HG03196 (cell line): Measurements from ENCODE around the gene ZNF30.
"Not testable (repeated sequence)": the region's sequence is repeated elsewhere in the genome, so short reads cannot be mapped to it uniquely, and the experiment has no call there.

Experiments
- ATAC-seq: cut with Tn5 transposase; IDR thresholded peaks from one replicate; pipeline ENCODE4 v1.9.1; 2021; ENCODE audit not compliant: unreplicated experiment

ZNF30 gene

GRCh38 chr19:34926685-34927375 lies at the start of gene ZNF30:
Gene ZNF30 (plus strand): TSS chr19:34926903. CDS start chr19:34929948, 3,045 bp downstream.
- ATAC-seq = peak; percentile 96

DNA sequence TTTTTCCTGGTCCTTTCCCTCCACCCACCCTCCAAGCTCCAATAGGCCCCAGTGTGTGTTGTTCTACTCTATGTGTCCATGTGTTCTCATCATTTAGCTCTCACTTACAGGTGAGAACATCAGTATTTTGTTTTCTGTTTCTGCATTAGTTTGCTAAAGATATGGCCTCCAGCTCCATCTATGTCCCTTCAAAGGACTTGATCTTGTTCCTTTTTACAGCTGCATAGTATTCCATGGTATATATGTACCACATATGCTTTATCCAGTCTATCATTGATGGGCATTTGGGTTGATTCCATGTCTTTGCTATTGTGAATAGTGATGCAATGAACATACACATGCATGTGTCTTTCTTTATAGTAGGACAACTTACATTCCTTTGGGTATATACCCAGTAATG lies 47.1 kb upstream of the ZNF30 start:
- ATAC-seq = no peak

DNA sequence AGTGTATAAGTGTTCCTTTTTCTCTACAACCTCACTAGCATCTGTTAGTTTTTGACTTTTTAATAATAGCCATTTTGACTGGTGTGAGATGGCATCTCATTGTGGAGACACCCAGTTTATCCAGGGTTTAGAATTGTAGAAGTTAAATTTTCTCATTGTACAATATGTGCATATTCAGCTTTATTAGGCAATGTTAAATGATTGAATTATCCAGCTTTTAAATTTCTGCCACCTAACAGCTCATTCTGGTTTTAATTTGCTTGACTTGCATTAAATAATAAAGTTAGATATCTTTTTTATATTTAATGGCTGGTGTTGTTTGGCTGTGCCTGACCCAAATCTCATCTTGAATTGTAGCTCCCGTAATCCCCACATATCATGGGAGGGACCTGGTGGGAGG lies 46.7 kb upstream of the ZNF30 start:
- ATAC-seq = no peak

GRCh38 chr19:34881982-34882381 lies 44.7 kb upstream of the ZNF30 start:
- ATAC-seq = no peak

GRCh38 chr19:34888091-34888490 lies 38.6 kb upstream of the ZNF30 start:
- no peak for ATAC-seq

DNA sequence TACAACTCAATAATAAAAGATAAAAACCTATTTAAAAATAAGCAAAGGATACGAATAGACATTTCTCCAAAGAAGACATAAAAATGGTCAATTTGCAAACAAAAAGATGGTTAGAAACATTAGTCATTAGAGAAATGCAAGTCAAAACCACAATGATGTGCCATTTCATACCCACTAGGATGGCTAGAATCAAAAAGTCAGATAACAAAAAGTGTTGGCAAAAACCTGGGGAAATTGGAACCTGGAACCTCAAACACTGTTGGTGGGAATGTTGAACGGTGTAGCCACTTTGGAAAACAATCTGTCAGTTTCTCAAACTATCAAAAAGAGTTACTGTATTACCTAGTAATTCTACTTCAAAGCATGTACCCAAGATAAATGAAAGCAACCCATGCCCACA lies 26.5 kb upstream of the ZNF30 start:
- ATAC-seq = no peak

DNA sequence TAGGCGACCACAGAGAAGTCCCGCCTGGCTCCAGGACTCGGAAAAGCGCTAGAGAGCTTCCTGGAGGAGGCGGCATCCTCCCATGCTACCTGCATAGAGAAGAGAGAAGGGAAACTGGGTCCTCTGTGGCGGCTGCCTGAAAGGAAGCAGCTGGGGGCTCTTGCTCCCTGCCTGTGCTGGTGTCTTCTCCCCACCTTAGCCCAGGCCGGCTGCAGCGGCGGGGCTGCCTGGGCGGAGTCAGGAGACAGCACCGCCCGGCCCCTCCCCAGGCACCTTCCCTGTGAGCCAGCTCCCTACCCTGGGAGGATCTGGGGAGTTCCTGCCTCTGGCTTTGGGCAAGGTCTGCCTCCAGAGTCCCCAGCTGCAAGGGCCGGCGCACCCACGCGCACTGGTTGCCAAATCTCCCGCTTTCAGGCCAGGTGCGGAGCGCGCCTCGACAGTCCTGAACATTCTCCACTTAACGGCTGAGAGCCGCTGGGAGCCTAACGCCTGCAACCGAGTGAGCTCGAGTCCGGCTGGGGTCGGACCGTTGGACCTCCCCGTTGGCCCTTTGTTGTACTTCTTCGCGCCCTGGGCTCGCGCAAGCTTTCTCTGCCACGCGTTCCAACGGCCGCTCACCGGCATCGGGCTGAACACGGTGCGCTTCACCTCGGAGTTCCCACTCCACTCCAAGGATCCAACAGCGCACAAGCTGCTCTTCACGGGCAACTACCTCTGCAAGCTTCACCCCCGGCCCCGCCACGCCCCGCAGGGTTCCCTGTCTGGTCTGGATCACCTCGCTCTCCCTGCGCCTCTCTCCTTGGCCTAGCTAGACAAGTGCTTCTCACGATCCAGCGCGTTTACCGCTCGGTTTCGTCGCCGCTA lies 21.8 kb upstream of the ZNF30 start:
- no peak for ATAC-seq

DNA sequence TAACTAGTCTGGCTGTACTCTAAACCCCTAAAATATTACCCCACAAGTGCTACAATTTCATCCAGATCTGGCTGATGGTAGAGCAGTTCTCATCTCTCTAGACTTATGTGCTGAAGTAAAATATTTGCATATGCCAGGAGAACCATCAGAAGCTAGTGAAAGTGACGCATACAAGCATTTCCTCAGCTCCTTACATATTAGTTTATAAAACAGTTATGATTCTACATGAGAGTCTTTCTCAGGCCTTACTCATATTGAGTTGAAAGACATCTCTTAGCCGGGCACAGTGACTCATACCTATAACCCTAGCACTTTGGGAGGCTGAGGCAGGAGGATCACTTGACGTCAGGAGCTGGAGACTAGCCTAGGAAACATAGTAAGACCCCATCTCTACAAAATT lies 15.9 kb upstream of the ZNF30 start:
- ATAC-seq = no peak

DNA sequence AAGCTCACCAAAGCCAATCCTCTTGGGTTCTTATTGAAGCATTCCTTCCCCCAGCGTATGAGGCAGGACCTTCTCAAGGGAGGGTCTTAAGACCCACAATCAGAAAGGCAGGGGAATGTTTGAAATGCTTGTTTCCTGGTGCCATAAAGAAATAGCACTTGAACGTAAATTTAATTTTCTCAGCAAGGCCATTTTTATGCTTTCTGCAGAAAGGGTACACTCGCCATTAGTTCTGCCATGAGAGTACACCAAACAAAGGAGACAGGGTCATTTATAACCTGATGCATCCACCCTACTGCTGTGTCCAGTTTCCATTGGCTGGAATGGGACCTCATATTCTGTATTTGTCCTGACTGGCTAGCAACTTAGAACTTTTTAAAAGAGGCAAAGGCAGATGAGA lies 9.6 kb upstream of the ZNF30 start:
- not testable (repeated sequence) for ATAC-seq

- ATAC-seq = no peak
Measured at GRCh38 chr19:34918190-34918589, 8.5 kb upstream of the ZNF30 start.

- ATAC-seq = not testable (repeated sequence)
Measured at GRCh38 chr19:34920090-34920786, 6.5 kb upstream of the ZNF30 start.

- no peak for ATAC-seq
Measured at GRCh38 chr19:34925278-34925855, 1.3 kb upstream of the ZNF30 start.

GRCh38 chr19:34926361-34926684 lies 380 bp upstream of the ZNF30 start:
- no peak for ATAC-seq

- no peak for ATAC-seq
Measured at GRCh38 chr19:34932494-34932893, 5.8 kb downstream of the ZNF30 start.

GRCh38 chr19:34936184-34936583 lies 9.5 kb downstream of the ZNF30 start:
- ATAC-seq = no peak

GRCh38 chr19:34938886-34939285 lies 12.2 kb downstream of the ZNF30 start:
- no peak for ATAC-seq

- no peak for ATAC-seq
Measured at GRCh38 chr19:34943861-34944573, 17.3 kb downstream of the ZNF30 start.

DNA sequence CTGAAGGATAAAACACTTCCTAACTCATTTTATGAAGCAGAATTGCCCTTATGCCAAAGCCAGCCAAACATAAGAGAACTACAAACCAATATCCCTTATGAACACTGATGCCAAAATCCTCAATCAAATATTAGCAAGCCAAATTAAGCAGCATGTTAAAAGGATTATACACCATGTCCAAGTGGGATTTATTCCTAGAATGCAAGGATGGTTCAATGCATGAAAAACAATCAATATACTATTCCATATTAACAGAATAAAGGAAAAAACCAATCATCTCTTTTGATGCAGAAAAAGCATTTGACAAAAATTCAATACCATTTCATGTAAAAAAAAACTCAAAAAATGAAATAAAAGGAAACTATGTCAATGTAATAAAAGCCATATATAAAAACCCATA lies 26.4 kb downstream of the ZNF30 start:
- ATAC-seq = no peak

GRCh38 chr19:34957830-34958751 lies 31.4 kb downstream of the ZNF30 start:
- no peak for ATAC-seq

- no peak for ATAC-seq
Measured at GRCh38 chr19:34959021-34959420, 32.3 kb downstream of the ZNF30 start.
